ENCODE data around the gene ELP5. TPM values are rescaled to one million over a fixed set of nuclear protein-coding genes. Genes with fewer than 3 reads are reported as not detected.

The ELP5 gene
- total and polyA plus RNA-seq, 2 experiments from 2014 or later, result 38.3 to 41.4 TPM

GRCh38 chr17:7219229-7219811 is 32.7 kb upstream of the ELP5 start (continued):
- TF ChIP-seq CTCF (conservative IDR thresholded peaks at IDR 0.05; ENCODE audit: low read depth in 2 of 2) (no peak), NANOG (IDR thresholded peaks at IDR 0.05; ENCODE audit: borderline replicate concordance) (no peak), ZNF462 (CRISPR knock-in tag; IDR thresholded peaks at IDR 0.05) (no peak)

- ATAC-seq (peak; percentile 69), DNase-seq (ENCODE audit: low spot score) (peak; percentile 95)
- Mint-ChIP-seq H3K9me3 (no peaks in the 10 kb centered on the region; the same call in 1 of the 3 replicates), H3K27ac (peak within 1 kb of the TSS; percentile 89), H3K36me3 (ENCODE audit: low read depth) (peaks cover 44% of the 10 kb centered on the region), H3K4me1 (peaks cover 49% of the 10 kb centered on the region), H3K4me3 (peak within 1 kb of the TSS; percentile 91), H3K27me3 (ENCODE audit: insufficient read depth, low read depth, poor library complexity) (peaks cover 45% of the 10 kb centered on the region)
- Histone ChIP-seq H3K9me2 (ENCODE audit: insufficient read depth) (no peaks in the 10 kb centered on the region), H3K27ac (ENCODE audit: low read depth) (no peak within 1 kb of the TSS), H3K4me1 (ENCODE audit: insufficient read depth) (peaks cover 44% of the 10 kb centered on the region), H2AFZ (peak within 1 kb of the TSS; percentile 90; the same call in 1 of the 2 replicates), H3K36me3 (ENCODE audit: insufficient read depth) (peaks cover 9% of the 10 kb centered on the region; the same call in 1 of the 2 replicates), H3K79me2 (replicated peaks; ENCODE audit: insufficient read depth) (peaks cover 12% of the 10 kb centered on the region), H3K4me3 (peak within 1 kb of the TSS; percentile 83), H3K27me3 (ENCODE audit: insufficient read depth) (no peaks in the 10 kb centered on the region), H3F3A (replicated peaks; ENCODE audit: low read depth) (peaks cover 23% of the 10 kb centered on the region), H4K20me1 (replicated peaks; ENCODE audit: insufficient read depth) (peaks cover 22% of the 10 kb centered on the region), H3K4me2 (peak within 1 kb of the TSS; percentile 92)
- peak; percentile 86 for TF ChIP-seq POLR2AphosphoS5 (IDR thresholded peaks at IDR 0.05; ENCODE audit: low read depth)
- no peak for TF ChIP-seq JUNB (IDR thresholded peaks at IDR 0.05; ENCODE audit: unreplicated experiment)
- TF ChIP-seq STAT1 (IDR thresholded peaks at IDR 0.05; ENCODE audit: unreplicated experiment), result no peak
- TF ChIP-seq ZNF462 (CRISPR knock-in tag; IDR thresholded peaks at IDR 0.05), result no peak
Observed at GRCh38 chr17:7219812-7220592, 32.0 kb upstream of the ELP5 start, which contains the start of the genes ACADVL and DLG4. TSS of gene ACADVL (plus strand) at chr17:7219938. CDS start at chr17:7219985, 47 bp downstream. TSS of gene DLG4 (minus strand) at chr17:7219836.

All from GM23338 (cell line).